ENCODE results near the gene SPHK2. TPM values are rescaled to one million over a fixed set of nuclear protein-coding genes. Genes with fewer than 3 reads are reported as not detected.

SPHK2 gene
- total RNA-seq, 4 donors from 2014 or later = 7.2 to 17.9 (median 13.7) TPM

DNA sequence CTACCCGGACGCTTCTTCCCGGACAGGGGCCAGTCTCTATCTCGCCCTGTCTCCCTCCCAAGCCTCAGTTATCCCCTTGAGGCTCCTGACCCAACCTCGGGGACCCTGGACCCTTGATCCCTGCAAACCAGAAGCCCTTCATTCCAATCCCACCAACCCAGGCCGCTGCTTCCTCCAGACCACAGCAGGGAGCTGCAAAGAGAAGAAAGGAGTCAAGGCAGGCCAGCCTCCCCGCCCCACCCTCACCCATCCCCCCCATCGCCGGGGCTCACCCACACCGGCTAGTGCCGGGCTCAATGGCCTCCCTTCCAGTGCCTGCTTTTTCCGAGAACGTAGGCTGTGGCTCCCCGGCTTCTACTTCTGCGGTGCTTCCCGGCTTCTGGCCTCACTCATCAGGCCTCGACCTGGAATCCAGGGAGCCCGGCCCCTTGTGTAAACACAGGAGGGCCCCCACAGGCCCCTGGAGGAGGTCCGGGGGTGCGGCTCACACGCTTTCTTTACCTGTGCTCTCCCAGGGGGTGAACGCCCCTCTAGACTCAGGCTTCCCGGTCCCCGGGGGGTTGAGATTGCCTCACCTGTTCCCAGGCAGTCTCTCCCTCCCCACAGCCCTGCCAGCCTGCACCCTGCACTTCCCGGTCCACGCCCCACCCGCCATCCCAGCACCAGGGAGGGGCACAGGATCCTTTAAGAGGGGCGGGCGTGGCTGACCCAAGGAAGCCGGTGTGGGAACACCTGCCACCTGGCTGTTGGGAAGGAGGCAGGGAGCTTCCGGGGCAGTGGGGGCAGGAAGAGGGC lies 4.7 kb upstream of the SPHK2 start, which contains the start of gene FAM83E:
Gene FAM83E, minus strand, starts transcription at position 641 of the 795 bp plus-strand sequence. CDS start 1,704 bp downstream, outside the sequence.
- TF ChIP-seq, protein P1, sequence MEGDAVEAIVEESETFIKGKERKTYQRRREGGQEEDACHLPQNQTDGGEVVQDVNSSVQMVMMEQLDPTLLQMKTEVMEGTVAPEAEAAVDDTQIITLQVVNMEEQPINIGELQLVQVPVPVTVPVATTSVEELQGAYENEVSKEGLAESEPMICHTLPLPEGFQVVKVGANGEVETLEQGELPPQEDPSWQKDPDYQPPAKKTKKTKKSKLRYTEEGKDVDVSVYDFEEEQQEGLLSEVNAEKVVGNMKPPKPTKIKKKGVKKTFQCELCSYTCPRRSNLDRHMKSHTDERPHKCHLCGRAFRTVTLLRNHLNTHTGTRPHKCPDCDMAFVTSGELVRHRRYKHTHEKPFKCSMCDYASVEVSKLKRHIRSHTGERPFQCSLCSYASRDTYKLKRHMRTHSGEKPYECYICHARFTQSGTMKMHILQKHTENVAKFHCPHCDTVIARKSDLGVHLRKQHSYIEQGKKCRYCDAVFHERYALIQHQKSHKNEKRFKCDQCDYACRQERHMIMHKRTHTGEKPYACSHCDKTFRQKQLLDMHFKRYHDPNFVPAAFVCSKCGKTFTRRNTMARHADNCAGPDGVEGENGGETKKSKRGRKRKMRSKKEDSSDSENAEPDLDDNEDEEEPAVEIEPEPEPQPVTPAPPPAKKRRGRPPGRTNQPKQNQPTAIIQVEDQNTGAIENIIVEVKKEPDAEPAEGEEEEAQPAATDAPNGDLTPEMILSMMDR (IDR thresholded peaks at IDR 0.05) = no peak
- TF ChIP-seq POLR2A (IDR thresholded peaks at IDR 0.05) (peak in 1 of 2 donors; percentile 23), EP300 (IDR thresholded peaks at IDR 0.05) (no peak), POLR2AphosphoS5 (IDR thresholded peaks at IDR 0.05) (no peak)
- Histone ChIP-seq H3K4me3 (no peak within 1 kb of the TSS), H3K27me3 (no peaks in the 10 kb centered on the region), H3K36me3 (peaks cover 0 to 34% of the 10 kb centered on the region in 2 donors), H3K9me3 (no peaks in the 10 kb centered on the region), H3K4me1 (peaks cover 2 to 44% (median 14%) of the 10 kb centered on the region in 3 donors), H3K27ac (peak within 1 kb of the TSS in 1 of 4 donors; percentile 33)
- no CpG with 5 or more reads among the region's 31 CpGs for WGBS, 2 donors (ENCODE audit: low coverage in 1 of 2)
- no peak for ATAC-seq

DNA sequence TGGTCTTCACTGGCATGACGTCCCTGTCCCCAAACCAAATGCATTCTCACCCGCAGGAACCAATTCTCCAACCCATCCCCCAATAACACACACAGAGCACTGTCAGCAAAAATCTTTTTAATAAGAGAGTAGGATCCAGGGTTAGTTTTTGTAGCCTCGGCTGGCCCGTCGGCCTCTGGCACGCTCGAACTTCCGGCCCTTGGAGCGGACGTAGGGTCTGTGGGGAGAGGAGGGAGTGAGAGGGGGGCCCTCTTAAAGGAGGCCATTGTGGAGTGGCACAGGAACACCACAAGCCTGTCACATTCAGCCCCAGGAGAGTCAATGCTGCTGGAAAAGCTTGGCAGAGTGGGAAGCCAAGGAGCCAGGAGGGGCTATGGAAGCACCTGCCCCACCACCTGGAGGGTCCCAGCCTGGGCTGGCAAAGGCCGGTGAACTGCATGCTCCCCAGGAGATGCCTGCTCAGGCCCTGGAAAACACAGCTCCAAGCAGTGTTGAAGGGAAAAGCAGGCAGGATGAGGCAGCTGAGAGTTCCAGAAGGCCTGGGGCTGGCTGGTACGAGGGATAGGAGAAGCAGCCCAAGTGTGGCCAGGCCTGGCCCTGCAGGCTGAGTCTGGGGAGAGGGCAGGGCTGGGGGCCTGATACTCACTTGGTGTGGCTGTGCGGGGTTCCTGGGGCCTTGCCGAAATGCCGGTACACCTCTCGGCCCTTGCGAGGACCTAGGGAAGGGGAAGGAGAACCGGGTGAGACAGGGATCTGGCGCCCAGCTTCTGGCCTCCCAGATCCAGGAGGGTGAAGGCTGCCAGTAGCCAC lies 3.9 kb upstream of the SPHK2 start:
- ATAC-seq = no peak
- peak overlapping the region in 1 of 4 donors; percentile 33 for H3K27ac ChIP-seq
- no peaks in the 10 kb centered on the region for H3K27me3 ChIP-seq
- no peak overlapping the region for H3K4me3 ChIP-seq
- 43 to 78% methylated on average over 5 to 8 of the region's 19 CpGs for whole genome bisulfite sequencing, 2 donors (ENCODE audit: low coverage in 1 of 2)
- peaks cover 0 to 34% of the 10 kb centered on the region in 2 donors for H3K36me3 ChIP-seq
- TF ChIP-seq EP300 (IDR thresholded peaks at IDR 0.05) (no peak), POLR2AphosphoS5 (IDR thresholded peaks at IDR 0.05) (no peak), POLR2A (IDR thresholded peaks at IDR 0.05) (no peak)
- TF ChIP-seq, protein P1 (IDR thresholded peaks at IDR 0.05) = no peak
- no peaks in the 10 kb centered on the region for H3K9me3 ChIP-seq
- H3K4me1 ChIP-seq = peaks cover 2 to 52% (median 14%) of the 10 kb centered on the region in 3 donors

DNA sequence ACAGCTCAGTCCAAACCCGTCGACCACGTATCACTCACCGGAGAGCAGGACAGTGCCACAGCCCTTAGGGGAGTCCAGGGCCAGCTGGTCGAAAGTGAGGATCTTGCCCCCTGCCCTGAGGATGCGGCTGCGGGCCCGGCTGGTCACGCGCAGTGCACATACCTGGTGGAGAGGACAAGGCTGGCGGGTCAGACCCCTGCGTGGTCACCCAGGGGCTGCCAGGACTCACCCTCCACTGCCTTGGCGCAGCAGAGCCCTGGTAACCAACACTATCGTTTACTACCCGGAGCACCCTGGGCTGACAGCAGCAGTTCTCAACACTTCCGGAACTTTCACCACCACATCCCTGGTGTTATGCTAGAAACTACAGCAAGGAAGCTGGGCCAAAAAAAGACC lies 3.3 kb upstream of the SPHK2 start:
- ATAC-seq = no peak
- Histone ChIP-seq H3K4me3 (no peak overlapping the region), H3K27me3 (no peaks in the 10 kb centered on the region), H3K4me1 (peaks cover 2 to 58% (median 14%) of the 10 kb centered on the region in 3 donors), H3K27ac (no peak overlapping the region), H3K36me3 (peaks cover 0 to 40% of the 10 kb centered on the region in 2 donors), H3K9me3 (no peaks in the 10 kb centered on the region)
- TF ChIP-seq POLR2A (IDR thresholded peaks at IDR 0.05) (no peak), POLR2AphosphoS5 (IDR thresholded peaks at IDR 0.05) (no peak), EP300 (IDR thresholded peaks at IDR 0.05) (no peak)
- TF ChIP-seq, protein P1 (IDR thresholded peaks at IDR 0.05) = no peak
- 47% methylated on average over 3 of the region's 16 CpGs; no CpG with 5 or more reads in 1 of the 2 donors for WGBS, 2 donors (ENCODE audit: low coverage in 1 of 2)

- Histone ChIP-seq H3K27me3 (no peaks in the 10 kb centered on the region), H3K36me3 (peaks cover 0 to 45% of the 10 kb centered on the region in 2 donors), H3K4me1 (peaks cover 2 to 63% (median 14%) of the 10 kb centered on the region in 3 donors), H3K27ac (peak overlapping the region in 1 of 4 donors; percentile 1), H3K4me3 (no peak overlapping the region), H3K9me3 (no peaks in the 10 kb centered on the region)
- no CpG with 5 or more reads among the region's 12 CpGs for WGBS, 2 donors (ENCODE audit: low coverage in 1 of 2)
- ATAC-seq = no peak
- no peak for TF ChIP-seq POLR2AphosphoS5 (IDR thresholded peaks at IDR 0.05)
- no peak for TF ChIP-seq EP300 (IDR thresholded peaks at IDR 0.05)
- no peak for TF ChIP-seq POLR2A (IDR thresholded peaks at IDR 0.05)
These were observed 2.7 kb upstream of the SPHK2 start for GRCh38 chr19:48616491-48617056.

All from gastroesophageal sphincter (tissue), 4 donors.